GM13977 (cell line): Measurements from ENCODE around the gene PANK1.
"Not testable (repeated sequence)": the region's sequence is repeated elsewhere in the genome, so short reads cannot be mapped to it uniquely, and the experiment has no call there.

ENCODE experiments used
- DNase-seq: peaks from one replicate; pipeline ENCODE4 v3.0.0; 2012; ENCODE audit warnings: low spot score
- in situ Hi-C: fragments of 300-500 bp; cut with MboI; formaldehyde crosslinking; loops from one replicate; pipeline ENCODE4 v1.12.0; 2022; ENCODE audit warnings: low sequenced_read_pairs, low pct_unique_long_range_greater_than_20kb, mixed read lengths, inconsistent platforms; ENCODE audit not compliant: unreplicated experiment
- TF ChIP-seq, protein P1 (sequence below): IDR thresholded peaks from 2 replicates; pipeline ENCODE4 v1.5.1; 2012; ENCODE audit warnings: mild to moderate bottlenecking, control low read depth; ENCODE audit not compliant: insufficient read depth; ENCODE audit errors: extremely low read depth, missing control alignments

Gene PANK1

DNA sequence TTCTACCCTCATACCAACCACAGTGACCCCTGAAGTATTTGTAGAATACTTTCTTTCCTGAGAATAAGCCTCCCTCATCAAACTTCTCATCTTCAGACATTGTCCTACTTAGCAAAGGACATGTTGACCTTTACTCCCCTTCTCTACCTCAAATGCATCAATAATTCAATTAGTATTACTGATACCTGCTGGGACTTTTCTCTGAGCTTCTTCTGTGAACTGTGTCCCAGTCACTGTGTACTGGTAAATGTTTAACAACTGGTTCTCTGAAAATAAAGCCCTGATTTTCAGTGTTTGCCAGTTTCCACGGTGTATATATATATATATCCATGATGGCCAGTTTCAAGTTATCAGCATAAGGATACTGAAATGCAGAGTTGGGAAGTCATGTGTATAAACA lies 12.2 kb downstream of the PANK1 start:
- no peak for DNase-seq
- in situ Hi-C loops, result no loop called here
- TF ChIP-seq, protein P1, sequence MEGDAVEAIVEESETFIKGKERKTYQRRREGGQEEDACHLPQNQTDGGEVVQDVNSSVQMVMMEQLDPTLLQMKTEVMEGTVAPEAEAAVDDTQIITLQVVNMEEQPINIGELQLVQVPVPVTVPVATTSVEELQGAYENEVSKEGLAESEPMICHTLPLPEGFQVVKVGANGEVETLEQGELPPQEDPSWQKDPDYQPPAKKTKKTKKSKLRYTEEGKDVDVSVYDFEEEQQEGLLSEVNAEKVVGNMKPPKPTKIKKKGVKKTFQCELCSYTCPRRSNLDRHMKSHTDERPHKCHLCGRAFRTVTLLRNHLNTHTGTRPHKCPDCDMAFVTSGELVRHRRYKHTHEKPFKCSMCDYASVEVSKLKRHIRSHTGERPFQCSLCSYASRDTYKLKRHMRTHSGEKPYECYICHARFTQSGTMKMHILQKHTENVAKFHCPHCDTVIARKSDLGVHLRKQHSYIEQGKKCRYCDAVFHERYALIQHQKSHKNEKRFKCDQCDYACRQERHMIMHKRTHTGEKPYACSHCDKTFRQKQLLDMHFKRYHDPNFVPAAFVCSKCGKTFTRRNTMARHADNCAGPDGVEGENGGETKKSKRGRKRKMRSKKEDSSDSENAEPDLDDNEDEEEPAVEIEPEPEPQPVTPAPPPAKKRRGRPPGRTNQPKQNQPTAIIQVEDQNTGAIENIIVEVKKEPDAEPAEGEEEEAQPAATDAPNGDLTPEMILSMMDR, result no peak

DNA sequence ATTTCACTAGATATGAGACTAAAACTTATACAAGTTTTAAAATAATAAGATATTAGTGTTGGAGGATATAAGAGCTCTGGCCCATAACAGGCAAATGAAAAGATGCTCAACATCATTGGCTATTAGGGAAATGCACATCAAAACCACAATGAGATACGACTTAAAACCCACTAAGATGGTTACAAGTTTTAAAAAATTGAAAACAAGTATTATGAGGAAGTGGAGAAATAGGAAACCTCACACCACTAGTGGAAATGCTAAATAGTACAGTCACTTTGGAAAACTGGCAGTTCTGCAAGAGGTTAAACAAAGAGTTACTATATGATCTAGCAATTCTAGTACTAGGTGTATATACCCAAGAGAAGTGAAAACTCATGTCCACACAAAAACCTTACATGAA lies 17.2 kb downstream of the PANK1 start:
- no peak for DNase-seq
- TF ChIP-seq, protein P1, result no peak
- in situ Hi-C loops, result no loop called here

DNA sequence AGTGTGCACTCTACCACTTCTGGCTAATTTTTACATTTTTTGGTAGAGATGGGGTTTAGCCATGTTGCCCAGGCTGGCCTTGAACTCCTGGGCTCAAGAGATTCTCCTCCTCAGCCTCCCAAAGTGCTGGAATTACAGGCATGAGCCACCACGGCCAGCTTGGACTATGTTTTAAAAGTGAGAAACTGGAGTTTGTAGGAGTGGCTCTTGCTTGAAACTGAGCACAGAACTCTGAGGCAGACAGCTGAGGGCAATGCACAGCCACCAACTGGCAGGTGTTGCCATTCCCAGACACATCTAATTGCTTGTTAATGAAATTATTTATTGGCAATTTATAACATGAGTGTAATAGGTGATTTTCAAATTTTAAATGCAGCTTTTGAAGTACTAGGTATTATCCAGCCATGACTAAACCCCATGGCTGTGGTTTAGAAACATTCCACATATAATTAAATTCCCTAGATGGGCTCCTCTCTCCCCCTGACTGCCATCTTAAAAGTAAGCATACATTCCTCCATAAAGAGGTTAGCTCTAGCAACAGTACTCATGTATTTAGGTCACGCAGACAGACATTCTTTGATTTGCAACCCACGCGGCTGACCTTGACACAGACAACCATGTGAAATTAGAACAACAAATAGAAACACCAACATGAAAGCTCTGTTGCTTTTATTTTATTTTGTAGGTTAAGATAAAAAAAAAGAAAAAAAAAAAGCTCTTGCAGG lies 19.8 kb downstream of the PANK1 start:
- in situ Hi-C loops, result no loop called here
- TF ChIP-seq, protein P1, result no peak
- DNase-seq, result no peak

DNA sequence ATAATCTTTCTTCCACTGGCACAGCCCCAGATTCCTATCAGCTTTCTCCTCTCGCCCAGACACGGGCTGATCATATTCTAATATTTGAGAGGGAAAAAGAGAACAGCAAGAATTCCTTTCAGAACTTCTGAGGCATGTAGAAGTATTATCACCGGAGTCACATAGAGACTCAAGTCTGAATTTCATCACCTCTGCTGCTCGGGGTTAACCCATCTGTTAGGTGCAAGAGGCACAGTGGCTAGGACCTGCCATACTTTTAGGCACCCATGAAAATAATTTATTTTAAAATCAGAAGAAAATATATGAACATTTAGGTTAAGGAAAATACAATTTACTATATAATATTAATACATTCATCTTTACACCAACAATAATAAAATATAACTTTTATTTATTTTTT lies 21.0 kb downstream of the PANK1 start:
- TF ChIP-seq, protein P1, result no peak
- in situ Hi-C loops, result no loop called here
- no peak for DNase-seq

DNA sequence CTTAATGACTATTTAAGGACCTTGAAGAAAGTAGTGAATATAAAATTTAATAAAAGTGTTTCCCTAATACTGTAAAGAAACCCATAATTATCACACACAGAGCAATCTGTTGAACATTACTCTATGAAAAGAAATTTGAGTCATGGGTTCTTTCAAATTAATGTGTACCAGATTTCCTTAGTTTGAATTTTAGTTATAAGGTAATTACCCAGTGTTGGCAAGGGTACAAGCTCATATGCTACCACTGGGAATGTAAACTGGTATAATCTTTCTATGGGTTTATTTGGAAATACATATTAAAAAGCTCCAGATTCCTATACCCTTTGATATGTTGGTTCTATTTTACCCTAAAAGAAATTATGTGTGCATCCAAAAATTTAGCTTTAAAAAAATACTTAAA lies 22.9 kb downstream of the PANK1 start:
- in situ Hi-C loops, result no loop called here
- TF ChIP-seq, protein P1, result no peak

DNA sequence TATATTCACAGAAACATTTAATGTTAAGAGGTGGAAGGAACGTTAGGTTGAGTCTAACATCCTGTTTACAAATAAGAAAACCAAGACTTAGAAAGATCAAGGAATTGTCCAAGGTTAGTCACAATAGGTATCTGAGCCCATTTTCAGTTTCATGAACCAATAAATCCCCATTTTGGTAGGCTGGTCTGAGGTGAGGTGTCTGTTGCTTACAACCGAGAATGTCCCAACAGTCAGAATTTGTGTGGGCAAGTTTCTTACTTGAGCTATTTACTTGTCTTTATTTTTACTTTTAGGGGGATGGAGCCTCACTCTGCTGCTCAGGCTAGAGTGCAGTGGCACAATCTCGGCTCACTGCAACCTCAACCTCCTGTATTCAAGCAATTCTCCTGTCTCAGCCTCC lies 23.6 kb downstream of the PANK1 start:
- in situ Hi-C loops, result no loop called here
- TF ChIP-seq, protein P1, result no peak
- no peak for DNase-seq

More for the DNA sequence above, 22.9 kb downstream of the PANK1 start:
- DNase-seq, result no peak

DNA sequence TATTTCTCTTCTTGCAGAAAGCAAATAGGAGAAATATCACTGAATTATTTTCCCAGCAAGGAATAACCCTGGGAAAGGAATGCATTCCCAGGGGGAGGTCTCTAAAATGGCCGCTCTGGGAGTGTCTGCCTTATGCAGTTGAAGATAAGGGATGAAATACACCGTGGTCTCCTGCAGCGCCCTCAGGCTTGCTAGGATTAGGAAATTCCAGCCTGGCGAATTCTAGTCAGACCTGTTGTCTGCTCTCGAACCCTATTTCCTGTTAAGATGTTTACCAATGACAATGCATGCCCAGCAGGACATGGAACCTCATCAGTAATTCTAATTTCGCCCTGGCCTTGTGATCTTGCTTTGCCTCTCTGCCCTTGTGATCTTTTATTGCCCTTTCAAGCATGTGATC lies 24.7 kb downstream of the PANK1 start:
- DNase-seq, in situ Hi-C loops: not testable (repeated sequence)
